HepG2 (cell line): Measurements from ENCODE around the gene TMEM256. TPM values are rescaled to one million over a fixed set of nuclear protein-coding genes. Genes with fewer than 3 reads are reported as not detected.

Source experiments
- ELF4 ChIP-seq: sonication (generic); formaldehyde crosslinking; IDR thresholded peaks from 2 replicates; pipeline ENCODE4 v1.5.0; 2020; ENCODE audit warnings: missing genetic modification reagents, mild to moderate bottlenecking, moderate library complexity, borderline replicate concordance
- KDM2A ChIP-seq: sonication (generic); formaldehyde crosslinking; IDR thresholded peaks from 2 replicates; pipeline ENCODE4 v1.4.0; 2020; ENCODE audit warnings: low read depth, missing genetic modification reagents, borderline replicate concordance
- MLLT10 ChIP-seq: sonication (generic); formaldehyde crosslinking; IDR thresholded peaks from 2 replicates; pipeline ENCODE4 v1.4.0; 2020; ENCODE audit warnings: missing genetic modification reagents
- NFKBIZ ChIP-seq: IDR thresholded peaks from 2 replicates; pipeline ENCODE4 v1.6.1; 2018; ENCODE audit warnings: missing genetic modification reagents, missing compliant biosample characterization
- REL ChIP-seq: sonication (generic); formaldehyde crosslinking; conservative IDR thresholded peaks from 2 replicates; pipeline ENCODE4 v1.8.0; 2022; ENCODE audit warnings: mild to moderate bottlenecking, missing genetic modification reagents, moderate library complexity
- RORA ChIP-seq: sonication (generic); formaldehyde crosslinking; IDR thresholded peaks from 2 replicates; pipeline ENCODE4 v1.5.0; 2020; ENCODE audit warnings: mild to moderate bottlenecking, missing genetic modification reagents, moderate library complexity
- ZBTB7A ChIP-seq: sonication (generic); formaldehyde crosslinking; IDR thresholded peaks from 2 replicates; pipeline ENCODE4 v1.8.0; 2022; ENCODE audit warnings: mild to moderate bottlenecking, missing genetic modification reagents
- ZNF33A ChIP-seq: sonication (generic); formaldehyde crosslinking; IDR thresholded peaks from 2 replicates; pipeline ENCODE4 v1.5.1; 2020; ENCODE audit warnings: missing genetic modification reagents, mild to moderate bottlenecking, moderate library complexity, borderline replicate concordance
- ZNF670 ChIP-seq: sonication (generic); formaldehyde crosslinking; IDR thresholded peaks from 2 replicates; pipeline ENCODE4 v1.8.0; 2022; ENCODE audit warnings: mild to moderate bottlenecking, missing genetic modification reagents, borderline replicate concordance
- ZNF747 ChIP-seq: sonication (generic); formaldehyde crosslinking; IDR thresholded peaks from 2 replicates; pipeline ENCODE4 v1.8.1; 2023; ENCODE audit warnings: missing genetic modification reagents, mild to moderate bottlenecking, borderline replicate concordance
- ZSCAN22 ChIP-seq: sonication (generic); formaldehyde crosslinking; IDR thresholded peaks from 2 replicates; pipeline ENCODE4 v1.4.0; 2020; ENCODE audit warnings: mild to moderate bottlenecking, missing genetic modification reagents
- polyA plus RNA-seq, 8 experiments: library from polyadenylated mRNA; depleted of rRNA in 3 of 8; stranded (reverse) in 7 of 8; unstranded in 1 of 8; fragments of >200 nt; fragmentation: Illumina TruSeq in 4 of 8; extraction: Trizol in 4 of 8; gene quantifications; 2 replicates each; pipeline versions ENCODE4 v1.2.1 to v1.2.3, GENCODE V29; 2011 to 2016; ENCODE audit warnings: low read depth in 4 of 8, missing spikeins in 1 of 8, mixed read lengths in 1 of 8; ENCODE audit not compliant: insufficient read depth in 1 of 8
- total RNA-seq, 5 experiments: library from RNA; depleted of rRNA; stranded (reverse); fragments of >200 nt; fragmentation: Illumina TruSeq; extraction: Trizol; gene quantifications; 2 replicates each; pipeline ENCODE4 v1.2.3, GENCODE V29; 2016; ENCODE audit warnings: low read depth in 1 of 5
- TF ChIP-seq, protein P1 (sequence below): sonication (generic); formaldehyde crosslinking; IDR thresholded peaks from 2 replicates; pipeline ENCODE4 v1.5.1; 2020; ENCODE audit warnings: missing genetic modification reagents, mild to moderate bottlenecking, borderline replicate concordance
- TF ChIP-seq, protein P2 (sequence below): sonication (generic); formaldehyde crosslinking; IDR thresholded peaks from 2 replicates; pipeline ENCODE4 v1.8.0; 2022; ENCODE audit warnings: mild to moderate bottlenecking, missing genetic modification reagents, moderate library complexity
- TF ChIP-seq, protein P3 (sequence below): sonication (generic); formaldehyde crosslinking; IDR thresholded peaks from 2 replicates; pipeline ENCODE4 v1.5.1; 2020; ENCODE audit warnings: missing genetic modification reagents, mild to moderate bottlenecking, borderline replicate concordance
- TF ChIP-seq, protein P4 (sequence below): sonication (generic); formaldehyde crosslinking; IDR thresholded peaks from 2 replicates; pipeline ENCODE4 v1.9.0; 2022; ENCODE audit warnings: low read depth, missing genetic modification reagents
- TF ChIP-seq, protein P5 (sequence below): sonication (generic); formaldehyde crosslinking; IDR thresholded peaks from 2 replicates; pipeline ENCODE4 v1.4.0; 2020; ENCODE audit warnings: missing genetic modification reagents, borderline replicate concordance

Gene TMEM256
- total and polyA plus RNA-seq, 2 of the 13 experiments (the other 11 are each of a cell fraction or from before 2014, with no cell fraction given) = 231 to 252 TPM

DNA sequence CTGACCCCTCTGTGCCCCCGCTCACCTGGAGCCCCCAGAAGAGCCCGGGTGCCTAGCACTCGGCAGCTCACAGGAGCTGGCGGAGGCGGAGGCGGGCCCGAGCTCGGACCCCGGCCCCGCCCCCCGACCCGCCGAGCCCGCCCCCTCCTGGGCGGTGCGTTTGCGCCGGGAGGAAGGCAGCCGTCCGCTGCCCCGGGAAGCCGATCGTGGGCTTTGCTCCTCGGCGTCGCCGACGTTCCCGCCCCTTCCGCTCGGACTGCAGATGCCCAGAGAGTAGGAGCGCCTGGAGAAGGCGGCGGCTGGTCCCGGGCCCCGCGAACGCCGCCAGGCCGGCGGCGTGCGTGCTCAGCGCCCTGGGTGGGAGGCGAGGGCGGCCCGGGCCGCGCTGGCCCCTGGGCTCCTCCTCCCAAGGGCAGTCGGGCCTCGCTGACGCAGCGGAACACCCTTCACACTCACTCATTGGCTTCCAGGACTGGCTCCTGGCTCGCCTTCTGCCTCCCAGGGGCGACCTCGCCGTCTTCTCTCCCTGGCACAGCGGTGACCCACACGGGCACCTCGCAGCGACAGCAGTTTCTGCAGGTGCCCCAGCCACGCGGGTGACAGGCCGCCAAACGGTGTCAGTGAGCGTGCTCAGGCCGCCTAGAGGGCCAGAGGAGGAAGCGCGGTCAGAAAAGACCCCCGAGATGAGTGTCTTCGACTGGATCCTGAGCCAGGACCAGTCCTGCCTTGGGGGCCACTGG is 9.3 kb downstream of the TMEM256 start, which contains the start of gene PLSCR3 (continued):
- TF ChIP-seq, protein P1, sequence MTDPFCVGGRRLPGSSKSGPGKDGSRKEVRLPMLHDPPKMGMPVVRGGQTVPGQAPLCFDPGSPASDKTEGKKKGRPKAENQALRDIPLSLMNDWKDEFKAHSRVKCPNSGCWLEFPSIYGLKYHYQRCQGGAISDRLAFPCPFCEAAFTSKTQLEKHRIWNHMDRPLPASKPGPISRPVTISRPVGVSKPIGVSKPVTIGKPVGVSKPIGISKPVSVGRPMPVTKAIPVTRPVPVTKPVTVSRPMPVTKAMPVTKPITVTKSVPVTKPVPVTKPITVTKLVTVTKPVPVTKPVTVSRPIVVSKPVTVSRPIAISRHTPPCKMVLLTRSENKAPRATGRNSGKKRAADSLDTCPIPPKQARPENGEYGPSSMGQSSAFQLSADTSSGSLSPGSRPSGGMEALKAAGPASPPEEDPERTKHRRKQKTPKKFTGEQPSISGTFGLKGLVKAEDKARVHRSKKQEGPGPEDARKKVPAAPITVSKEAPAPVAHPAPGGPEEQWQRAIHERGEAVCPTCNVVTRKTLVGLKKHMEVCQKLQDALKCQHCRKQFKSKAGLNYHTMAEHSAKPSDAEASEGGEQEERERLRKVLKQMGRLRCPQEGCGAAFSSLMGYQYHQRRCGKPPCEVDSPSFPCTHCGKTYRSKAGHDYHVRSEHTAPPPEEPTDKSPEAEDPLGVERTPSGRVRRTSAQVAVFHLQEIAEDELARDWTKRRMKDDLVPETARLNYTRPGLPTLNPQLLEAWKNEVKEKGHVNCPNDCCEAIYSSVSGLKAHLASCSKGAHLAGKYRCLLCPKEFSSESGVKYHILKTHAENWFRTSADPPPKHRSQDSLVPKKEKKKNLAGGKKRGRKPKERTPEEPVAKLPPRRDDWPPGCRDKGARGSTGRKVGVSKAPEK (CRISPR knock-in tag) = no peak
- TF ChIP-seq ZNF747 = peak; percentile 51; the same call in 1 of the 2 replicates
- peak; percentile 17; the same call in 1 of the 2 replicates for TF ChIP-seq ZBTB7A
- no peak for TF ChIP-seq ZSCAN22
- TF ChIP-seq MLLT10 (CRISPR knock-in tag) = no peak
- TF ChIP-seq, protein P2, sequence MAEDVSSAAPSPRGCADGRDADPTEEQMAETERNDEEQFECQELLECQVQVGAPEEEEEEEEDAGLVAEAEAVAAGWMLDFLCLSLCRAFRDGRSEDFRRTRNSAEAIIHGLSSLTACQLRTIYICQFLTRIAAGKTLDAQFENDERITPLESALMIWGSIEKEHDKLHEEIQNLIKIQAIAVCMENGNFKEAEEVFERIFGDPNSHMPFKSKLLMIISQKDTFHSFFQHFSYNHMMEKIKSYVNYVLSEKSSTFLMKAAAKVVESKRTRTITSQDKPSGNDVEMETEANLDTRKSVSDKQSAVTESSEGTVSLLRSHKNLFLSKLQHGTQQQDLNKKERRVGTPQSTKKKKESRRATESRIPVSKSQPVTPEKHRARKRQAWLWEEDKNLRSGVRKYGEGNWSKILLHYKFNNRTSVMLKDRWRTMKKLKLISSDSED (CRISPR knock-in tag) = no peak; the same call in 1 of the 2 replicates
- peak; percentile 73; the same call in 1 of the 2 replicates for TF ChIP-seq REL (CRISPR knock-in tag)
- no peak for TF ChIP-seq ZNF670 (CRISPR knock-in tag)
- peak; percentile 58 for TF ChIP-seq KDM2A
- no peak for TF ChIP-seq NFKBIZ (CRISPR knock-in tag)
- TF ChIP-seq, protein P3, sequence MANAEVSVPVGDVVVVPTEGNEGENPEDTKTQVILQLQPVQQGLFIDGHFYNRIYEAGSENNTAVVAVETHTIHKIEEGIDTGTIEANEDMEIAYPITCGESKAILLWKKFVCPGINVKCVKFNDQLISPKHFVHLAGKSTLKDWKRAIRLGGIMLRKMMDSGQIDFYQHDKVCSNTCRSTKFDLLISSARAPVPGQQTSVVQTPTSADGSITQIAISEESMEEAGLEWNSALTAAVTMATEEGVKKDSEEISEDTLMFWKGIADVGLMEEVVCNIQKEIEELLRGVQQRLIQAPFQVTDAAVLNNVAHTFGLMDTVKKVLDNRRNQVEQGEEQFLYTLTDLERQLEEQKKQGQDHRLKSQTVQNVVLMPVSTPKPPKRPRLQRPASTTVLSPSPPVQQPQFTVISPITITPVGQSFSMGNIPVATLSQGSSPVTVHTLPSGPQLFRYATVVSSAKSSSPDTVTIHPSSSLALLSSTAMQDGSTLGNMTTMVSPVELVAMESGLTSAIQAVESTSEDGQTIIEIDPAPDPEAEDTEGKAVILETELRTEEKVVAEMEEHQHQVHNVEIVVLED (CRISPR knock-in tag) = peak; percentile 42; the same call in 1 of the 2 replicates
- TF ChIP-seq RORA (CRISPR knock-in tag) = no peak
- TF ChIP-seq ELF4 (CRISPR knock-in tag) = no peak
- TF ChIP-seq, protein P4, sequence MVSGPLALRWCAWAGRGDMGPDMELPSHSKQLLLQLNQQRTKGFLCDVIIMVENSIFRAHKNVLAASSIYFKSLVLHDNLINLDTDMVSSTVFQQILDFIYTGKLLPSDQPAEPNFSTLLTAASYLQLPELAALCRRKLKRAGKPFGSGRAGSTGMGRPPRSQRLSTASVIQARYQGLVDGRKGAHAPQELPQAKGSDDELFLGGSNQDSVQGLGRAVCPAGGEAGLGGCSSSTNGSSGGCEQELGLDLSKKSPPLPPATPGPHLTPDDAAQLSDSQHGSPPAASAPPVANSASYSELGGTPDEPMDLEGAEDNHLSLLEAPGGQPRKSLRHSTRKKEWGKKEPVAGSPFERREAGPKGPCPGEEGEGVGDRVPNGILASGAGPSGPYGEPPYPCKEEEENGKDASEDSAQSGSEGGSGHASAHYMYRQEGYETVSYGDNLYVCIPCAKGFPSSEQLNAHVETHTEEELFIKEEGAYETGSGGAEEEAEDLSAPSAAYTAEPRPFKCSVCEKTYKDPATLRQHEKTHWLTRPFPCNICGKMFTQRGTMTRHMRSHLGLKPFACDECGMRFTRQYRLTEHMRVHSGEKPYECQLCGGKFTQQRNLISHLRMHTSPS (CRISPR knock-in tag) = peak; percentile 61; the same call in 1 of the 2 replicates
- no peak for TF ChIP-seq ZNF33A (CRISPR knock-in tag)
- TF ChIP-seq, protein P5, sequence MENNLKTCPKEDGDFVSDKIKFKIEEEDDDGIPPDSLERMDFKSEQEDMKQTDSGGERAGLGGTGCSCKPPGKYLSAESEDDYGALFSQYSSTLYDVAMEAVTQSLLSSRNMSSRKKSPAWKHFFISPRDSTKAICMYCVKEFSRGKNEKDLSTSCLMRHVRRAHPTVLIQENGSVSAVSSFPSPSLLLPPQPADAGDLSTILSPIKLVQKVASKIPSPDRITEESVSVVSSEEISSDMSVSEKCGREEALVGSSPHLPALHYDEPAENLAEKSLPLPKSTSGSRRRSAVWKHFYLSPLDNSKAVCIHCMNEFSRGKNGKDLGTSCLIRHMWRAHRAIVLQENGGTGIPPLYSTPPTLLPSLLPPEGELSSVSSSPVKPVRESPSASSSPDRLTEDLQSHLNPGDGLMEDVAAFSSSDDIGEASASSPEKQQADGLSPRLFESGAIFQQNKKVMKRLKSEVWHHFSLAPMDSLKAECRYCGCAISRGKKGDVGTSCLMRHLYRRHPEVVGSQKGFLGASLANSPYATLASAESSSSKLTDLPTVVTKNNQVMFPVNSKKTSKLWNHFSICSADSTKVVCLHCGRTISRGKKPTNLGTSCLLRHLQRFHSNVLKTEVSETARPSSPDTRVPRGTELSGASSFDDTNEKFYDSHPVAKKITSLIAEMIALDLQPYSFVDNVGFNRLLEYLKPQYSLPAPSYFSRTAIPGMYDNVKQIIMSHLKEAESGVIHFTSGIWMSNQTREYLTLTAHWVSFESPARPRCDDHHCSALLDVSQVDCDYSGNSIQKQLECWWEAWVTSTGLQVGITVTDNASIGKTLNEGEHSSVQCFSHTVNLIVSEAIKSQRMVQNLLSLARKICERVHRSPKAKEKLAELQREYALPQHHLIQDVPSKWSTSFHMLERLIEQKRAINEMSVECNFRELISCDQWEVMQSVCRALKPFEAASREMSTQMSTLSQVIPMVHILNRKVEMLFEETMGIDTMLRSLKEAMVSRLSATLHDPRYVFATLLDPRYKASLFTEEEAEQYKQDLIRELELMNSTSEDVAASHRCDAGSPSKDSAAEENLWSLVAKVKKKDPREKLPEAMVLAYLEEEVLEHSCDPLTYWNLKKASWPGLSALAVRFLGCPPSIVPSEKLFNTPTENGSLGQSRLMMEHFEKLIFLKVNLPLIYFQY (CRISPR knock-in tag) = 0 out of 2 replicates have a peak, but pooled peaks have one; percentile 39
